ENCODE results near the gene VIPAS39.

The VIPAS39 gene

GRCh38 chr14:77406086-77406485 is 51.3 kb downstream of the VIPAS39 start:
- no peak for DNase-seq (ENCODE audit: low spot score)

GRCh38 chr14:77403768-77404167 is 53.6 kb downstream of the VIPAS39 start:
- no peak for DNase-seq (ENCODE audit: low spot score)

GRCh38 chr14:77400216-77400615 is 57.2 kb downstream of the VIPAS39 start:
- no peak for DNase-seq (ENCODE audit: low spot score)

- DNase-seq (ENCODE audit: low spot score), result no peak
Measured at GRCh38 chr14:77390188-77390587, 67.2 kb downstream of the VIPAS39 start.

GRCh38 chr14:77378701-77379100 is 78.7 kb downstream of the VIPAS39 start:
- DNase-seq (ENCODE audit: low spot score), result no peak

GRCh38 chr14:77377502-77377844 is 79.9 kb downstream of the VIPAS39 start:
- no peak for DNase-seq (ENCODE audit: low spot score)

- peak; percentile 84 for DNase-seq (ENCODE audit: low spot score)
Measured at GRCh38 chr14:77376771-77377501, 80.5 kb downstream of the VIPAS39 start, which contains the start of the genes SAMD15 and TMED8. Gene SAMD15, plus strand, starts transcription at chr14:77377379. Its CDS starts 40 bp downstream, at chr14:77377419. Gene TMED8, minus strand, starts transcription at chr14:77377094. Its CDS starts 41 bp downstream, at chr14:77377053.

Measured in putamen (tissue), 1 donor.